GM19395 (cell line): ENCODE data around the gene NR2F6.
"Not testable (repeated sequence)": the region's sequence is repeated elsewhere in the genome, so short reads cannot be mapped to it uniquely, and the experiment has no call there.

Source experiments
- ATAC-seq: cut with Tn5 transposase; IDR thresholded peaks from one replicate; pipeline ENCODE4 v1.9.1; 2021; ENCODE audit warnings: mild to moderate bottlenecking, moderate library complexity; ENCODE audit not compliant: unreplicated experiment

The NR2F6 gene

DNA sequence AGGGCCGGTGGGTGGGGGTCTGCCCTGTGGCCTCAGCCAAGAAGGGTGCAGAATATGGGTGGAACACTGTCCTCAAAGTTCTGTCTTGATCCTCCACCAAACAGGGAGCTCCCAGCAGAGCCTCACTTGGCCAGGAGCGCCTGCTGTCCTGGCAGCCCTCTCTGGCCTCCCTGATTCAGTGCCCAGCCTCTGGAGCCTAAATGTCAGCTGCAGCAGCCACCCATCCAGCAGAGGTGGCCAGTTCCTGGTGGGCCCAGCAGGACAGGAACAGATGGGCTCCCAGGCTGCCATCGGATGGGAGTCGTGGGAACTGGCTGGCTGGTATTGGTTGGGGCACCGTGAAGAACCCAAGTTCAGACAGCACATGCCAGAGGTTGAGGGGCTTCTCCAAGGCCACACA, 32.4 kb downstream of the NR2F6 start:
- no peak for ATAC-seq

GRCh38 chr19:17211547-17212446, 33.9 kb downstream of the NR2F6 start:
- ATAC-seq = no peak

GRCh38 chr19:17210296-17210695, 35.4 kb downstream of the NR2F6 start:
- ATAC-seq = no peak

- no peak for ATAC-seq
These were observed 36.3 kb downstream of the NR2F6 start for GRCh38 chr19:17209126-17210036.

DNA sequence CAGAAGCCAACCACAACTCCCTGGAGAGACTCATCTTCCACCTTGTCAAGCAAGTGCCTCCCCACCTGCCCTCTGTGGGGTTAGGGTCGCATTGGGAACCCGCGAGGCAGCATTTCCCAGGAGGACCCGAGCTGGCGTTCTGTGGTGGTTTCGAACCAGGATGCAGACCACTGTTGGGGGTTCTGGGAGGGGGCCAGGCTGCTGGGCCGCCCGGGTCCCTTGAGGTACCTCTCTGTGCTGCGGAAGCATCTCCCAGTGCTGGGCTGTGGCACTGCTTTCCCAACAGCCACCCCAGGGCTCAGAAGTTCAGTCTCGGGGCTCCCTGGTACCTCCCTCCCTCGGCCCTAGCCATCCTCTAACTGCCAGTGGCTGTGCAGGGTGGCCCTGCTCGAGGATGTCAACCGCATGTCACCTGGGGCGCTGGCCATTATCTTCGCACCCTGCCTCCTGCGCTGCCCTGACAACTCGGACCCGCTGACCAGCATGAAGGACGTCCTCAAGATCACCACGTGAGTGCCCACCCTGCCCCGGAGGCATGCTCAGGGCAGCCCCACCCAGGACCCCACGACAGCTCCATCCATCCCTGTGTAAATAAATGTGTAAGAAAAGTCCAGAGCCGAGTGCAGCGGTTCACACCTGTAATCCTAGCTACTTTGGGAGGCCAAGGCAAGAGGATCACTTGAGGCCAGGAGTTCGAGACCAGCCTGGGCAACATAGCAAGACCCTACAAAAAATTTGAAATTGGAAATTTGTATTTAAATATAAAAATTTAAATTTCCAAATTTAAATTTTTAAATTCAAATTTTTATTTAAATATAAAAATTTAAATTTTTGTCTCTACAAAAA, 38.8 kb downstream of the NR2F6 start:
- ATAC-seq = no peak

- no peak for ATAC-seq
These were observed 40.2 kb downstream of the NR2F6 start for GRCh38 chr19:17205237-17206140.

DNA sequence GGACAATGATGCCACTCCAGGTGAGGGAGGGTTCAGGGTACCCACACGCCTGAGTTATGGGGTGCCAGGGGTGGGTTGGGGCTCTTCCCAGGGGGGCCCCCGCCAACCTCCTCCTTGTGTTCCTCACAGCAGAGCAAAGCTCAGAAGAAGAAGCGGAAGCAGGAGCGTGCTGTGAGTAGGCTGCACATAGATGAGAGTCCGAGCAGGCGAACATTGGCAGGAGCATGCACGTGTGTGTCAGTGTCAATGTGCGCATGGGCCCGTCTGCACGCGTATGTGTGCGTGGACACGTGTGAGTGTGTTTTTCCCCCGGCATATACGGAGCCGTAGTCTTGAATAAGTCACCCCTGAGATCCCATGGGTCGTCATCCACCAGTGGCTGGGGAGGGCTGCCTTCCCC, 43.0 kb downstream of the NR2F6 start:
- ATAC-seq = no peak

DNA sequence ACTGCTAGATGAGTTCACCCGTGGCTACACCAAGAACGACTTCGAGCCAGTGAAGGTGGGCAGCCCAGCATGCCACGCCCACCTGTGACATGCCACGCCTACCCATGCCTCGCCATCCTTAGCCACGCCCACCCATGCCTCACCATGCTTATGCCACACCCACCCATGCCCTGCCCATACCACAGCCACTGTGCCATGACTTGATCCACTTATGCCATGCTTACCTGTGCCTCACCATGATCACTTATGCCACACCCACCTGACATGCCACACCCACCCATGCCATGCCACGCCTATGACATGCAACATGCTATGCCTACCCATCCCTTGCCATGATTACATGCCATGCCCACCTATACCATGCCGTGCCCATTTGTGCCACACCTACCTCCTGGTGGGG, 43.5 kb downstream of the NR2F6 start:
- no peak for ATAC-seq

- no peak for ATAC-seq
These were observed 45.2 kb downstream of the NR2F6 start for GRCh38 chr19:17200408-17201079.

DNA sequence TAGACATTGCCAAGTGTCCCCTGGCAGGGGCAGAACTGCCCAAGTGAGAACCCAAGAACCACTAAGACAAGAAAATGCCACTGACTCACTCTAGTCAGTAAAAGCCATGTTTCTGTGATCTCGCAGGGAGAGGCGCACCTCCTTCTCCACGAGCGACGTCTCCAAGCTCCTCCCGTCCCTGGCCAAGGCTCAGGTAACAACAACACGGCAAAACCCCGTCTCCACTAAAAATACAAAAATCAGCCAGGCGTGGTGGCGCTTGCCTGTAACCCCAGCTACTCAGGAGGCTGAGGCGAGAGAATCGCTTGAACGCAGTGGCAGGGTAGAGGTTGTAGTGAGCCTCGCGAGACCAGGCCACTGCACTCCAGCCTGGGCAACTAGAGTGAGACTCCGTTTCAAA, 48.1 kb downstream of the NR2F6 start:
- no peak for ATAC-seq

- ATAC-seq = no peak
These were observed 49.1 kb downstream of the NR2F6 start for GRCh38 chr19:17196610-17197009.

DNA sequence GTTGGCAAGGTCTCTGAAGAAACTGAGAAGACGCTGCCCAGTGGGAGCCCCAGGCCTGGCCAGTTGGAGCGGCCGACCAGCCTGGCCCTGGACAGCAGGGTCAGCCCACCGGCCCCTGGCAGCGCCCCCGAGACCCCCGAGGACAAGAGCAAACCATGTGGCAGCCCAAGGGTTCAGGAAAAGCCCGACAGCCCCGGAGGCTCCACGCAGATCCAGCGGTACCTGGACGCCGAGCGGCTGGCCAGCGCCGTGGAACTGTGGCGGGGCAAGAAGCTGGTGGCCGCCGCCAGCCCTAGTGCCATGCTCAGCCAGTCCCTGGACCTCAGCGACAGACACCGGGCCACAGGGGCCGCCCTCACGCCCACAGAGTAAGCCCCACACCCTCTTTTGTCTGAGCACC, 50.6 kb downstream of the NR2F6 start:
- ATAC-seq = no peak

GRCh38 chr19:17194608-17195007, 51.1 kb downstream of the NR2F6 start:
- ATAC-seq = no peak

DNA sequence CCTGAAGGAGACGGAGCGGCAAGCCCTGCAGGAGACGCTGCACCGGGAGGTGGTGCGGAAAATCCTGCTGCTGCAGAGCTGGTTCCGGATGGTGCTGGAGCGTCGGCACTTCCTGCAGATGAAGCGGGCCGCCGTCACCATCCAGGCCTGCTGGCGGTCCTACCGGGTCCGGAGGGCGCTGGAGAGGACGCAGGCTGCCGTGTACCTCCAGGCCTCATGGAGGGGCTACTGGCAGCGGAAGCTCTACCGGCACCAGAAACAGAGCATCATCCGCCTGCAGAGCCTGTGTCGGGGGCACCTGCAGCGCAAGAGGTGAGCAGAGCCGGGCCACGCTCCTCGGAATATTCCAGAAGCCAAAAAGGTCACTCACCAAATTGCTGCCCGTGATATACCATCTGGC, 53.0 kb downstream of the NR2F6 start:
- no peak for ATAC-seq

GRCh38 chr19:17191736-17192135, 54.0 kb downstream of the NR2F6 start:
- not testable (repeated sequence) for ATAC-seq

DNA sequence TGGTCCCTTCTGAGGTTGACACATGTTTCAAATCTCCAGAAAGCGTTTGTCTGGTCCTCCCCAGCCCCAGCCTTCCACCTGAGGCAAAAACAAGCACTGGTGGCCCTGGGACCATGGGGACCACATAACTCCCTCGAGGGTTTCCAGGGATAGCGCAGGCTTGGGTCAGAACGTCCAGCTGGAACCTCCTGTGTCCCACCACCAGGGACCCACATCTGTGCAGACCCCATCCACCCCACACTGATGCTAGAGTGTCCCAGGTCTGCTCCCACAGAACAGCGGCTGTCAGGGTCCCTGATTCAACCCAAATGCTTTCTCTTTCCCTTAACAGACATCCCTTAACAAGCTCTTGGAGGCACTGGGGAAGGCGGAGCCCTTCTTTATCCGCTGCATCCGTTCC, 60.1 kb downstream of the NR2F6 start:
- ATAC-seq = no peak

DNA sequence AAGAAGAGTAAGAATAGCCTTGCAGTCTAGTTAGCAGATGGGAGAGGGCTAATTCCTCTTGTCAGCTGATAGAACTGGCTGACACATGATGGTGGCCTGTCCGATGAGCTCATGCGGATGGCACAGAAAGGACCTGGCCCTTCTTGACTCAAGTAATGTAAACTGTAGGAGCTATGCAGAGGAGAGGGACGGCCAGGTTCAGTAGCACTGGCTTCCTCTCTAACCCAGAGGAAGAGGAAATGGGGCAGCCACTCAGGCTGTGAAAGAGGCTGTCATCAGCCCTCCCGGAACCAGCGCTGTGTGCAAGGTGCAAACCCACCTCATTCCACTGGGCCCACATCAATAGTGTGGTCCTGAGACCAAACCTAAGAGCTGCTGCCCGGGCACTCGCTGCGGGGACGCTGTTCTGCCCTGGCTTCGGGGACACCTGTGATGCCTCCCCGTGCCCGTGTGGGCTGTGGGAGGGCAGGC, 61.3 kb downstream of the NR2F6 start:
- no peak for ATAC-seq

GRCh38 chr19:17183858-17184321, 61.8 kb downstream of the NR2F6 start:
- no peak for ATAC-seq

- ATAC-seq = no peak
These were observed 62.4 kb downstream of the NR2F6 start for GRCh38 chr19:17183271-17183761.
